ENCODE results near the gene NOTUM.

DNA sequence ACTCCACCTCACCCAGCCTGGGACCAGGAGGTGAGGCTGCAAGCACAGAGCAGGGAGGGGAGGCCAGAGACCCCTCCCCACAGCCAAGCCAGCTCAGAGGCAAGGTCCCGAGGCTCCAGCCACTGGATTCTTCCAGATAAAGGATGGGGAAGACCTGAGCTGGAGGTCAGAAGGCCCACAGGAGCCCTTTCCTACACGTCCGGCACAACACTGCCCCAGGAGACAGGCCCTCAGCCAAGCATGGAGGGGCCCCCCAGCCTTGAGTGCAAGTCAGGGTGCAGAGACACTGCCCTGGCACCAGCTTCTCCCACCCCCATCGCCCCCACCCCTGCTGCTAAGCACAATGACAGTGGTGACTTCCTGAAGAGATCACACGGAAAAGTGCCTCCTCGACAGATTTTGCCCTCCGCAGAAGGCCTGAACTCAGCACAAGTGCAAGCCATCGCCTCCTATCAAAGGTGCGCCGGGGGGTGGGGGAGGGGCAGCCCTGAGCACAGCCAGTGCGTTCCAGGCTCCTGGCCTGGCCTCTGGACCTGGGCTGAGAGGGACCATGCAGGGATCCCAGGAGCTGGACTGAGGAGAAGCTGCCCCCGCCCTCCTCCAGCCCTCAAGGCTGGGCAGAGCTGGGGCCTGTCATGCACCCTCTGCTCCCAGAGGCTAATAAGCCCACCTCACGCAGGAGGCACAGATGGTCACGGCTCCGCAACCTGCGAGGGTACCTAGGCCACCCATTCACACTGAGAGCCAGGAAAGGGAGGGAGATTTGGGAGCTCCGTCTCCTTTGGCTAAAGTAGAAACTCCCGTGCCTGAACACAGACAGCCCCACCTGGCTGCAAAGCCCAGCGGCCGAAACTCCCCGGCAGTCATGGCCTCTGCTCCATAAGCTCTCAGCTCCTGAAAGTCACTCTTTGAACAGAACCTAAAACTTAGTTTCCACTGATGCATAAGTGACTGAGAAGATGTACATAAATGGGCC, 36.1 kb downstream of the NOTUM start:
- no peak for TF ChIP-seq EP300 (IDR thresholded peaks at IDR 0.05)
- TF ChIP-seq, protein P1, sequence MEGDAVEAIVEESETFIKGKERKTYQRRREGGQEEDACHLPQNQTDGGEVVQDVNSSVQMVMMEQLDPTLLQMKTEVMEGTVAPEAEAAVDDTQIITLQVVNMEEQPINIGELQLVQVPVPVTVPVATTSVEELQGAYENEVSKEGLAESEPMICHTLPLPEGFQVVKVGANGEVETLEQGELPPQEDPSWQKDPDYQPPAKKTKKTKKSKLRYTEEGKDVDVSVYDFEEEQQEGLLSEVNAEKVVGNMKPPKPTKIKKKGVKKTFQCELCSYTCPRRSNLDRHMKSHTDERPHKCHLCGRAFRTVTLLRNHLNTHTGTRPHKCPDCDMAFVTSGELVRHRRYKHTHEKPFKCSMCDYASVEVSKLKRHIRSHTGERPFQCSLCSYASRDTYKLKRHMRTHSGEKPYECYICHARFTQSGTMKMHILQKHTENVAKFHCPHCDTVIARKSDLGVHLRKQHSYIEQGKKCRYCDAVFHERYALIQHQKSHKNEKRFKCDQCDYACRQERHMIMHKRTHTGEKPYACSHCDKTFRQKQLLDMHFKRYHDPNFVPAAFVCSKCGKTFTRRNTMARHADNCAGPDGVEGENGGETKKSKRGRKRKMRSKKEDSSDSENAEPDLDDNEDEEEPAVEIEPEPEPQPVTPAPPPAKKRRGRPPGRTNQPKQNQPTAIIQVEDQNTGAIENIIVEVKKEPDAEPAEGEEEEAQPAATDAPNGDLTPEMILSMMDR (IDR thresholded peaks at IDR 0.05), result no peak
